GM23248 (cell line): ENCODE results near the gene TGOLN2.

ENCODE experiments used
- EZH2 ChIP-seq: fragments of 200-600 bp; sonication (generic); IDR thresholded peaks from 2 replicates; pipeline ENCODE4 v1.6.1; 2018; ENCODE audit warnings: antibody characterized with exemption, mild to moderate bottlenecking; ENCODE audit not compliant: insufficient read depth, poor library complexity, severe bottlenecking
- EZH2phosphoT487 ChIP-seq: fragments of 200-600 bp; sonication (generic); IDR thresholded peaks from 2 replicates; pipeline ENCODE4 v1.6.1; 2018; ENCODE audit warnings: antibody characterized with exemption, moderate library complexity, mild to moderate bottlenecking, low read depth; ENCODE audit not compliant: insufficient read depth

GRCh38 chr2:85269959-85270358 lies 57.8 kb downstream of the TGOLN2 start:
- TF ChIP-seq EZH2phosphoT487 = no peak
- TF ChIP-seq EZH2 = no peak
